NCI-H524 (cell line): Measurements from ENCODE around the gene APC2.
"Not testable (repeated sequence)": the region's sequence is repeated elsewhere in the genome, so short reads cannot be mapped to it uniquely, and the experiment has no call there.

Experiments
- DNase-seq, 2 experiments: peaks; one replicate each; lab custom pipeline; 2025; lab: John Stamatoyannopoulos, UW

Gene APC2

DNA sequence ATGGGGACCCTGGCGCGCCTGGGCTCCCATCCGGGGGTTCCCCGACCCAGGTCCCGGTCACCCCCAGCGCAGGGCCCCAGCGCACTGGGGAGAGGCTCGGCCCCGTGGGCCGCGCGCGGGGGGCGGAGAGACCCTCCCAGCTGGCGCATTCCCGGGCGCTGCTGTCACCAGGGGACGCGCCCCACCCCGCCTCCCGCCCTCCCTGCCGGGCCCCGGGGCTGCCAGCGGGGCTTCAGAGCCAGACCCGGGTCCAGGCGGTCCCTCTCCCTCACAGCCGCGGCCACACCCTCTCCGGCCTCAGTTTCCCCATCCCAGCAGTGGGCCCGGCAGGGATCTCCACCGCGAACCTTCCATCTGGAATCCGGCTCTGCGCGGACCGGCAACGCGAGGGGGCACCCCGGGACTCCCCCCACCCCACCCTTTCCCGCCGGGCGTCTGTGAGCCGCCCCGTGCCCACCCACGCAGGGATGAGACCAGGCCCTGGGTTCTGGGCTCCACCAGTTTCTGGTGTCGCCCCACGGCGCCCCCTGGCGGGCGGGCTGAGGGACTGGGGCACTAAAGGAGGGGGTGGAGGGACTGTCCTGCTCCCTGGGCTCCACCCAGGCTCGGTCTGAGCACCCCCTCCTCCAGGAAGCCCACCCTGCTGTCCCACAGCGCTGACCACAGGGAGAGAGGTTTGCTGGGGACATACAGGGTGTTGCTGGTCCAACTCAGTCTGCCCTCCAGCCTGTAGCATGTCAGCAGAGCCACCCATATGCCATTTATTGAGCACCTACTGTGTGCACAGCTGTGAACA lies 63.8 kb downstream of the APC2 start:
- no peak for DNase-seq

DNA sequence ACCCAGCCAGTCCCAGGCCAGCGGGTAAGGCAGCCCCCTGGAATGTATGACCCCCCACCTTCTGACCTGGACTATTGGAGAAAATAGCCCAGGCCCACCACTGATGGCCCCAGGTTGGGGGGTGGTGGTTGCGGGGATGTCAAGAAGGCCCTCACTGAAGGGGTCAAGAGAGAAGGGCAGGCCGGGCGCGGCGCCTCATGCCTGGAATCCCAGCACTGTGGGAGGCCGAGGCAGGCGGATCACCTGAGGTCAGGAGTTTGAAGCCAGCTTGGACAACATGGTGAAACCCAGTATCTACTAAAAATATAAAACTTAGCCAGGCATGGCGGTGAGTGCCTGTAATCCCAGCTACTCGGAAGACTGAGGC lies 64.4 kb downstream of the APC2 start:
- DNase-seq, result no peak

DNA sequence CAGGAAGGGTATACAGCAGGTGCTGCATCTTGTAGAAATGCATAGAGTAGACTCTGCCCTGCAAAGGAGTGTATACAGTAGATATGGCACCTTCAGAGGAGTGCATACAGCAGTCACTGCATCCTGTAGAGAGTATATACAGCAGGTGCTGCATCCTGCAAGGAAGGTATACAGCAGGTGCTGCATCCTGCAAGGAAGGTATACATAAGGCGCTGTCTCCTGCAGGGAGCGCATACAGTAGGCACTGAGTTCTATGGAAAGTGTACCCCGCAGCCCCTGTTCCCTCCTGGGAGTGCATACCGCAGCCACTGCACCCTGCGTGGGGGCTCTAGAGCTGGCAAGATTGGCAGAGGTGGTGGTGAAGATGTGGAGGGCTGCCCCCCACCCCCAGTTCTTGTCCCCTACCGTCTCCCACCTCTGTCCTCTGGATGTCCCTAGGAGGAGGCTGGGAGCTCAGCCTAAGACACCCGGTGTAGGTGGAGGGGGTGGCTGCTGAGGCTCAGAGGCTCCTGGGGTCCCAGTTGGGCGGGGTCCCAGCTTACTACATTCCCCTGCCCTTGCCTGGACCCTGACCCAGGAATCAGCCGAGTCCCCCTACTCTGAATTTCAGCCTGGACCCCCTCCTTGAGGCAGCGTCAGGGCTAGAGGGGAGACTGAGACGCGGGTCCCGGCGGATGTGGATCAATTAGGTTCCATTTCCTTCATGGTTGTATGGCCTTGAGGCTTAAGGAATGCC lies 65.2 kb downstream of the APC2 start:
- DNase-seq, result no peak

DNA sequence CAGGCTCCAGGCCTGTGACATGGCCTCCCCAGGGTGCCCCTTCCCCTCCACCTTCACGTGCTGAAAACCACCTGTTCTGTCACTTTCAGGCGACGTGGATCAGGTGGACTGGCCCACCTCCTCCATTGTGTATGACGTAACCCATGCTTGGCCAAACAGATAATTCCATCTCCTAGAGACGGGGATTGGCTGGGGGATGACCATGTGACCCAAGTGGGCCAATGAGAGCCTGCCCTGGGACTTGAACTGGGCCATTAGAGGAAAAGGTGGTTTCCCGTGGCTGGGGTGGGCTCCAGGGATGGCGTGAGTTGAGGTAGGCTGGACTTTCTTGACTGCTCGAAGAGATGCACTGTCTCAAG lies 66.5 kb downstream of the APC2 start:
- no peak for DNase-seq

DNA sequence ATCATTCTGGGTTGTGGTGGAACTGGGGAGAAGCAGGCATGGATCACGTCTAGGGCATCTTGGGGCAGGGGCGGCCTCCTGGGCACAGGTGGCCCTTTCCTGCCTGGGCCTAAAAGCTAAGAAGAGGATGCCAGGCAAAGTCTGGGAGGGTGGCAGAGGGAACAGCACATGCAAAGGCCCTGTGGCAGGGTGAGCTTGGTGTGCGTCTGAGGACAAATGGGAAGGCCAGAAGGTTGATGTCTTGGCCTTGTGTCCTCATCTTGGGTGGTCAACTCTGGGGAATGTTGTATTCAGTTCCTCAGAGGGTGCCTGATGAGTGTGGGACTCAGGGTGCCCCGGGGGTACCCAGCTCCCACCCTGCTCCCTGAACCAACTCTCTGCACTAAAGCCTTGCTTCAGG lies 68.5 kb downstream of the APC2 start:
- no peak for DNase-seq

DNA sequence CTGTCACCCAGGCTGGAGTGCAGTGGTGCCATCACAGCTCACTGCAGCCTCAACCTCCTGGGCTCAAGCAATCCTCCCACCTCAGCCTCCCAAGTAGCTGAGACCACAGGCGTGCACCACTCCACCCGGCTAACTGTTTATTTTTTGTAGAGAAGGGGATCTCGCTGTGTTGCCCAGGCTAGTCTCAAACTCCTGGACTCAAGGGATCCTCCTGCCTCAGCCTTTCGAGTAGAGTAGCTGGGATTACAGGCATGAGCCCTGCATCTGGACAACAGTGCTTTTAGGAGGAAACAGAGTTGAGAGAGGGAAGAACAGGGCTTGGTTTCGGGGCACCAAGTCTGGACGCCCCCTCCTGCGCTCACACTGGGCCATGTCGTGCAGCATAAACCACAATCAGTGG lies 69.9 kb downstream of the APC2 start:
- not testable (repeated sequence) for DNase-seq

DNA sequence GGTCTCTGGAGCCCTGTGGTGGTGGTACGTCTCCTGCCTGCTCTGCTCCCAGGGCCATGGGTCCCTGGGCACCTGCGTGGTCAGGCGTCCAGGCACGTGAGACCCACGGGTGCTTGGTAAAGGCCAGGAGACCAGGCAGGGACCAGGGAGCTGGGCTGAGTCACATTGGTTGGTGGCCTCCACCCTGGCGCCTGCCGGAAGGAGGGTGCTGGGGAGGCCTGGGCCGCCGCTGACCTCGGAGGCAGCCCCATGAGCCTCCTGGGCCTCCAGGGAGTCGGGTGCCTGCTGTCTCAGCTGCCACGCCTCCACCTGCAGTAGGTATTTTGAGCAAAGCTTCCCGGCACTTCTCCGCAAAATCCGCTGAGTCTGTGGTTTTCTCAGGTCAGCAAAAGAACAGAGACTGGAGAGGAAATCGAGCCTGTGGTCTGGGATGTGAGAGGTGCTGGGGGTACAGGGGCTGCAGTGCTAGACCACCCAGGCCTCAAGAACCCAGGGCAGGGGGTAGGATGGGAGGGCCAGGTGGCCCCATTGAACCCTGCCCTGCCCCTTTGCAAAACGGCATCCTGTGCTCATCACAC lies 70.4 kb downstream of the APC2 start:
- DNase-seq, result no peak

DNA sequence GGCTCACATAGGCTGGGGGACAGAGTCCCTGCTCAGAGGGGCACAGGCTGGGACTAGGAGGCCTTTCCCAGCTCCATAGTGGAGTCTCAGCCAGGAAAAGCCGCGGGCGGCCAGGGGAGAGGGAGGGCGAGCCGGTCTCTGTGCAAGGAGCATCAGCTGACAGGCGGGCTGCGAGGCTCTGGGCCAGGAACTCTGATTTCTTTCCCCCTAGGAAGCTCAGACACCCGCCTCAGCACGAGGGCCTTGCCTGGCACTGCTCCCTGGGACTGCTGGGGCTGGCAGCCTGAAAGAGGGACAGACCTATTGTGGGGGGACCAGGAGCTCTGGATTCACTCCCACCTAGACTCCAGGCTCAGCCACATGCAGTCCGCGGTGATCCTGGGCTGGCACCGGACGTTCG lies 71.7 kb downstream of the APC2 start:
- DNase-seq, result no peak

DNA sequence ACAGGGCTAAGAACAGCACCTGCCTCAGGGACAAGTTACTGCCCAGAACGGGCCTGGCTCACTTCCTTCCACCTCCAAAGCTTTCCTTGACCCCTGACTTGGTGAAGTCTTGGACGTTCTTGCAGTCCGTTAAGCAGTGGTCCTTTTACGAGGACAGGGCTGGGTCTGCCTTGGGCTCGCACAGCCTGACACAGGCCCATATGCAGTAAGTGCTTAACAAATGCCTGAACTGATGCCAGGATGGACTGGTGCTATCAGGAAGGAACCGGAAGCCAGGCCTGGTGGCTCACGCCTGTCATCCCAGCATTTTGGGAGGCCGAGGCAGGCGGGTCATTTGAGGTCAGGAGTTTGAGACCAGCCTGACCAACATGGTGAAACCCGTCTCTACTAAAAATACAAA lies 72.1 kb downstream of the APC2 start:
- no peak for DNase-seq

DNA sequence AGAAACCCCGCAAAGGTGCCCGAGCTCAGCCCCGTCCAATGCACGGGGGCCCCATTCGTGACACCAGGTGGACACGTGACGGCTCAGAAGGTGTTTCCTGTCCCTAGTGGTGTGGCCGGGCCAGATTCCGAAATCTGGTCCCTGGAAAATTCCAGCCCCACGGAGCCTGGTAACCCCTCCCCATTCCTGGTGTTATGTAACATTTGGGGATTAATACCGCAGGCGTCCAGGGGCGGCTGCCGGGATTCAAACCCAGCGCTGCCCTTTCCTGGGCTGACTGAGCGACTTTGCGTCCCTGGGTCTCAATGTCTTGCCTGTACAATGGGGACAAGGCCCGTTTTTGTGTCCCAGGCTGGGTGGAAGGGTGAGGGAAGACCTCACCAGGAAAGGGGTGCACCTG lies 72.9 kb downstream of the APC2 start:
- no peak for DNase-seq
